ENCODE measurements around the gene SRR.

DNA sequence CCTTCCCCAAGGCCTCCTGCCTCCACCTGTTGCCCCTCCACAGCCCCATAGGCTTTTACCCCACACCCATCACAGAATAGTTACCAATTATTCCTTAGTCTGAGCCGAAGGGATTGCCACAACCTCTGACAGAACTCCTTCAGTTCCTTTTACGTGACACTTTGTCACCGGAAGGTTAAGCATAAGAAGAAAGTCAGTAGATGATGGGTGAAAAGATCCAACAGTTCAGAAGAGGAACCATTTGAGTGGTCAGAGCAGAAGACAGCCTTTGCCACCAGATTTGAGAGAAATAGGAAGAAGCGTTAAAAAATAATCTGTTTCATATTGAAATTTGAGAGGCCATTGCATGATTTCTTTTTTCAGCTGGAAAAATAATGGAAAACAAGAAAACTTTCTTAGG lies 1.2 kb downstream of the SRR start:
- TF ChIP-seq POLR2A (IDR thresholded peaks at IDR 0.05) = no peak
- TF ChIP-seq, protein P1, sequence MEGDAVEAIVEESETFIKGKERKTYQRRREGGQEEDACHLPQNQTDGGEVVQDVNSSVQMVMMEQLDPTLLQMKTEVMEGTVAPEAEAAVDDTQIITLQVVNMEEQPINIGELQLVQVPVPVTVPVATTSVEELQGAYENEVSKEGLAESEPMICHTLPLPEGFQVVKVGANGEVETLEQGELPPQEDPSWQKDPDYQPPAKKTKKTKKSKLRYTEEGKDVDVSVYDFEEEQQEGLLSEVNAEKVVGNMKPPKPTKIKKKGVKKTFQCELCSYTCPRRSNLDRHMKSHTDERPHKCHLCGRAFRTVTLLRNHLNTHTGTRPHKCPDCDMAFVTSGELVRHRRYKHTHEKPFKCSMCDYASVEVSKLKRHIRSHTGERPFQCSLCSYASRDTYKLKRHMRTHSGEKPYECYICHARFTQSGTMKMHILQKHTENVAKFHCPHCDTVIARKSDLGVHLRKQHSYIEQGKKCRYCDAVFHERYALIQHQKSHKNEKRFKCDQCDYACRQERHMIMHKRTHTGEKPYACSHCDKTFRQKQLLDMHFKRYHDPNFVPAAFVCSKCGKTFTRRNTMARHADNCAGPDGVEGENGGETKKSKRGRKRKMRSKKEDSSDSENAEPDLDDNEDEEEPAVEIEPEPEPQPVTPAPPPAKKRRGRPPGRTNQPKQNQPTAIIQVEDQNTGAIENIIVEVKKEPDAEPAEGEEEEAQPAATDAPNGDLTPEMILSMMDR (IDR thresholded peaks at IDR 0.05) = no peak
